GM21367 (cell line): ENCODE measurements around the gene KIAA1217.

Experiments used
- ATAC-seq: cut with Tn5 transposase; IDR thresholded peaks from one replicate; pipeline ENCODE4 v1.9.1; 2021; ENCODE audit not compliant: unreplicated experiment

The KIAA1217 gene

DNA sequence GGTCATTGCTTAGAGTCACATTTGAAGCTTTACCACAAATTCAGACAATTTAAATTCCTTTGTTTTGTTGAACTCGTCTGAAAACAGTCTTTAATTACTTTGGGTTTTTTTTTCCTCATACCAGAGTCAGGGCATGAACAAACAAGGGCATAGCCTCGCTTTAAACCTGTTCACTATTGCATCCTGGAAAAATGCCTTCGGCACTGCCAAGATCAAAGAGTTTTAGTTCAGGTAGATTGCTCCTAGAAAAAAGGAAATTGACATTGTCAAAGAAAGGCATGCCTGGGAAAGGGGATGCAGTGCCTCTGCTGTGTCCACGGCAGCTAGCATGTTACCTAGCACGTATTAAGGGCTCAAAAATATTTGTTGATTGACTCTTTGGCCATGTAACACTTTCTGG lies 279.7 kb downstream of the KIAA1217 start:
- no peak for ATAC-seq

DNA sequence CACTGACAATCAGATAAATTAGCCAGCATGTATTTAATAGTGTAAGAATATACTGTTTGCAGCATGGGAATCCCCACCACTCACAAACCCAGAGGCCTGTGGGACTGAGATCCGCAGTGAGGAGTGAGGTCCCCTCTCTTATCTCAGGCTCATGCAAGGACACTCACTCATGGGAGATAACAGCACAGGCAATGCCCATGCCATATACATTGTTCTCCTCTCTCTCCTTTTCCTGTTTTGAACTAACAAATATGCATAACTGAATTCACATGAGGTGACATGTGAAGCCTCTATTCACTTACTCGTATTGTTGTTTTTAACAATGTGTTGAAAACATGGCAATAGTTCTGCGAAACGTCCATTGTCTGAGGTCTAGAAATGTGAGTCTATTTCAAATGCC lies 284.2 kb downstream of the KIAA1217 start:
- no peak for ATAC-seq

DNA sequence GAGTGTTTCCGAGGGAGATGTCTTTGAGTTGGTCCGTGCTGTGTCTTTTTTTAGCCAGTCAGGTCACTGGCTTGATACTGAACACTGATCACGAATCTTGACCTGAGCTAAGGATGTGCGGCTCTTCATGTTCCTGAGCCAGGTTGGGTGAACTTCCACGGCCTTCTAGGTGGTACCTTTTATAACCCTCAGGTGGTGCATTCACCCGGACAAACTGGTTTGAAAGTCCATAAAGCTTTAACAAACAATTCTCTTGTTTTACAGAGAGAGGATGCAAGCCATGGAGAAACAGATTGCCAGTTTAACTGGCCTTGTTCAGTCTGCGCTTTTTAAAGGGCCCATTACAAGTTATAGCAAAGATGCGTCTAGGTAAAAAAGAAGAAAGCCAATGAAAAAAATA lies 285.3 kb downstream of the KIAA1217 start:
- no peak for ATAC-seq

DNA sequence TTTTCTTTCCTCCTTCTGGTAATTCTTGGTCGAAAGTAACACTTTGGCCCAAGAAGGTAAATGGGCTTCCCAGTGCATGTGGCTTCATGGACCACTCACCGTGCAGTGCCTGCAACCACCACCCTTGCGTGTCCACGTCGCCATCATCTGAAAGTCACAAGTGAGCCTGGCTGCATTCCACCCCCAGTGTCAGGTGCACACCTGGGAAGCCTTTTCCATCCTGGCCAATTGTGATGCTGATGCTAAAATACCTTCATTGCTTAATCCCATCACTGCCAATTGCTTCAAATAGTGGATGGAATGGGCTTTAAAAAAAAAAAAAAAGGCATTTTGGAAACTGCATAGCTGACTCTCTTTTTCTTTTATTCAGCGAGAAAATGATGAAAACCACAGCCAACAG lies 285.8 kb downstream of the KIAA1217 start:
- no peak for ATAC-seq

DNA sequence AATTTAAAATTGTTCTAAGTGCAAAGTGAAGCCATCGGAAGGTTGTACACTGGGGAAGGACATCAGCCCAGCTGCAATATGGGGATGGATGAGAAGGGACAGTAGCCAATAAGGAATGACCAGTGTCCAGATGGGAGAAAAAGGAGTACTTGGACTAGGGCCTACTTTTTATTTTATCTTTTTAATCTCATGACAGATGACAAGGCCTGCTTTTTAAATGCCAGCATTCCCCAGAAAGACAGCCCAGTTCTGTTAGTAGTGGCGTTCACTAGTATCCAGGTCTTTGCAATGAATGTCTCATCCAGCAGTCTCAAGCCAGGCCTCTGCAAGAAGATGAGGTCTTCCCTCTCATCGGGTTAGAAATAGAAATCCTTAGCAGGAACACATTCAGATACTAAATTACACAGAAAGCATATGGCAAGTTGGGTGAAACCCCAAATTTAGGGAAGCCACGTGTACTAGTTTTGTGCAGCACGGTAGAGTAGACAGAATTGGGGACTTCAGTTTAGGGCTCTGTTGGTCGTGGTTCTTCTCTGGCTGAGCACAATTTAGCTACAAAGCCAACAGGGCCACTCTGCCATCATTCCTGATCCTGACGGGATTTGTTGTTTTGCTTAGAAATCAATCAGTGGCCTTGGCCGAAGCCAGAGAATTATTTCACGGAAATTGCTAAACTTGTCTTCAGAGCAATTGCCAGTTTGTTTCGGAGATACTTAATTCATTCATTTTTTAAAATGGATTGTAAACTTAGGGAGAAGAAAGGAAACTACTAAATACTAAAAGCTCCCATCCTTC lies 286.9 kb downstream of the KIAA1217 start:
- ATAC-seq: no peak

DNA sequence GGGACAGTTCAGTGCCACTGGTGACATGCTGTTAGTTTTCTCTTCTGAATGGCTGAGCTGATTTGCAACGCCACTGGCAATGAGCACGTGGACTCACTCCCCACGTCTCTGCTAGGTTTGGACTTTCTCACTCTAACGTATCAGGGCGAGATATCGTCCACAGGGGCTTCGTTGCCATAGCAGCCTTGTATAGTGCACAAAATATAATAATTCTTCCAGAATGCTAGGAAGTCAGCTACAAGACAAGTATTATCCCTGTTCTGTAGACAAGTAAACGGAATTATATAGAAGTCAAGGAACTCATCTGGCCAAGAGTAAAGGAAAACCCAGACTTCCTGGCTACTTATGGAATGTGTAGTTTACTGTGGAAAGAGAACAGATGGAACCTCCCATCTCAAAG lies 288.0 kb downstream of the KIAA1217 start:
- ATAC-seq: no peak

DNA sequence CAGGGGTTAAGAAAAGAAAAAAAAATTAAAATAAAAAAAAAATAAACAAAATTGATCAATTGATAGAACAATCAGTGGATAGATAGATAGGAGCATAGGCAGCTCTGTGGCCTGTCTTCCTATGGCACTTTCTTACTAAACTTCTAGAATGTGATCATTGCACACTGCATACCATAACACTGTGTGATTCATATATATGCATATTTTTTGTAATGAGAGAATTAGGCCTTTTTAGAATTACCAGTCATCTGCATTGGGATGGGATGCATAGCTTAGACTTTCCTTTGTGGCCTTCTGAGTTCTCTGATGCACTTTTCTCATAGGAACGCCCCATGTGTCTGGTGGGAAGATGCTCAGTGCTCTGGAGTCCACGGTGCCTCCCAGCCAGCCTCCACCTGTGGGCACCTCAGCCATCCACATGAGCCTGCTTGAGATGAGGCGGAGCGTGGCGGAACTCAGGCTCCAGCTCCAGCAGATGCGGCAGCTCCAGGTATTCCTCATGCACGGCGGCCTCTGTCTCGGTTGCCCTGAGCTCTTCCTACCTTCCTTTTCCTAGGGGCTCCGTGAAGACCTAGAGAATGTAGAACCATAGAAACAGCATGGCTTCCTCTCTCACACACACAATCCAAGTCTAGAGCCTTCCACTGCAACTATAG lies 292.2 kb downstream of the KIAA1217 start:
- ATAC-seq: no peak

DNA sequence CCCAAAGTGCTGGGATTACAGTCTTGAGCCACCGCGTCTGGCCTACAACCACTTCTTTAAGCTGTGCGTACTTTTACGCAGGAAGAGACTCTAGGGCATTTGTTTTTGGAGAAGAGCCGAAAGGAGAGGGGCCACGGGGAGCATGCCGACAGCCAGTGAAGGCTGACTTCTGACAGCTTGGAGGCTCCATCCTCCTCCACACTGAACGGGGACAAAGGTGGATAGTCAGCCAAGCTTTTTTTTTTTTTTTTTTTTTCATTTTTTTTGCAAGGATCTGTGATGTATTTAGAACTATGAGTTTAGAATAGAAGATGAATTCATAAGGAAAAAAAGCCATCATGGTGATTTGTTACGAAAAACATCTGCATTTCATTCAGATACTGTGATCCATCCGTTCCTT lies 293.1 kb downstream of the KIAA1217 start:
- no peak for ATAC-seq

DNA sequence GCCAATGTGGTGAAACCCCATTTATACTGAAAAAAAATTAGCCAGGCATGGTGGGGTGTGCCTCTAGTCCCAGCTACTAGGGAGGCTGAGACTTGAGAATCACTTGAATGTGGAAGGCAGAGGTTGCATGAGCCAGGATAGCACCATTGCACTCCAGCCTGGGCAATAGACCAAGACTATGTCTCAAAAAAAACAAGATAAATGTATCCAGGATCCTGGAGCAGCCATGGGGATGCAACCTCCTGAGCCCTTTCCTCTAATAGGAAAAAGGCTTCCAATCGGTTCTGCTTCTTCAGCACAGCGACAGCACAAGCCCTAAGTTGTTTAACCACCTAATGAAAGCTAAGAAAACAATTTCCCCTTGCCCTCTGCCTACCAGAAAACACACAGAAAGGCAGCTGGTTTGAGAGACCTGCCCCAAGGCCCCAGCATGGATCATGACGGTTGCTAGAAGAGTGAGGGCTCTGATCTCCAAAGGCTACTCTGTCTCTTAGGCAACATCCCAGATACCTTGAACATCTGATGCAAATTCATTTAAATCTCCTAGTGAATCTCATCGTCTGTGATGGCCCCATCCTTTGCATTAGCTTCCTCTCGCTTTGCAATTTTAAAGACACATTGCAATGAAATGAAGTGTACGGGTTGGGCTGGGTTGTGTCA lies 294.0 kb downstream of the KIAA1217 start:
- no peak for ATAC-seq

DNA sequence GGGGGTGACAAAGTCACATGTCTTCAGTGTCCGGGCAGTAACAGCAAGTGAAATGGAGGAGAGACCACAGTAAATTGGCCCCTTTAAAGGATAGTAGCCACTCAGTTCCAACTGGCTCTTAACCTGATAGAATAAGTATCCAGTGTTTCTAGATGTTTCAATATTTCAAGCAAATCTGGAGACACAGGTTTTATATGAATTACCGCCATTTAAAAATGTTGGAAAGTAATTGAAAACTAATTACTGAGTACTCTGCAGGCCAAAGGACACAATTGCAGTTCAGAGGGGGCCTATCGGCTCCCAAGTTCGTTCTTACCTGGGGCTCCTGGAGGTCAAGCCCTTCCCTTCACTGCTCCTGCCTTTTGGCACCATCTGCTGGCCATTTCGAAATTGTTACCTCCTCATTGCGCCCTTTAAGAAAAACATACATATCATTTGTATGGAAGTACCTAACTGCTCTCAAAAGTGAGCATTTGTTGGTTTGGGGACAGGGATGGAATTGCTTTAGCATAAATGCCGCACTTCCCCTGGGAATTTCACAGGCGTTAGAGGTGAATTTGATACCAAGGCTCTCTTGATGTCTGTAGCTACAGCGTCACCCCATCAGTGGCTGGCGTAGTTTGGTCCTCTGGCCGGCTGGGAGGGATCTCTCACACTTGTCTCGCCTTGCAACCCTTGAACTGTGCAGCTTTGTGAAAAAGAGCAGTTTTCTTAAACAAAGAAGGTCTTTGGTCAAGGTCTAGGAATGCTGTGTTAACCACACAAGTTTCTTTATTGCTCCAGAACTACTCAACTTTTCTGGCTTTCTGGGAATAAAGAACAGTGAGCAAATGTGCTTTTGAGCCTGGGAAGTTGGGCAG lies 294.8 kb downstream of the KIAA1217 start:
- ATAC-seq: no peak

DNA sequence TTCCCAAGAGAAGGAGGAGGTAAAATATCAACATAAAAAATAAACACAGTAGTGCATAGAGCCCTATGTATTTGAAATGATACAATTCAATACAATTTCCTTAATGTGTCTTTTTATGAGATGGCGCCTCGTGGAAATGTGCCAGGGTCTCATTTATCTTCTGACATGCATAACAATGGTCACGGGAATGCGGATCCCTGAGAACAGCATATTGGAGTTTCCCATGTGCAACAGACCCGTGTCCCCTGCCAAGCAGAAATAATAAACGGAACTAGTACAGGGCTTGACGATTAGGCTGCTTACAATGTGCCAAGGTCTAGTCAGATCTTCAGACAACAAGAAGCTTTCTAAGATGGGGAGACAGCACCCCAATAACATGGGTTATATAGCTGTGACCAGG lies 296.8 kb downstream of the KIAA1217 start:
- ATAC-seq: no peak

DNA sequence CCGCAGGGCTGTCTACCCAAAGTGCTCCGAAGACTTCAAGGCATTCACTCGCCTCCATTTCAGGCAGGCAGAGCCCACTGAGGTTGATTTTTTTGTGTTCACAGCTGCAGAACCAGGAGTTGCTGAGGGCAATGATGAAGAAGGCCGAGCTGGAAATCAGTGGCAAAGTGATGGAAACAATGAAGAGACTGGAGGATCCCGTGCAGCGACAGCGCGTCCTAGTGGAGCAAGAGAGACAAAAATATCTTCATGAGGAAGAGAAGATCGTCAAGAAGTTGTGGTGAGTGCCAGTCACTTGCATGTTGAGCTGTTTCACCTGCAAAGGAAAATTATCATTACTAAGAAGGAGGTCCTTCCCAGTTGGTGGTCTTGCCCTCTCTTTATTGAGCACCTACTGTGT lies 304.2 kb downstream of the KIAA1217 start:
- no peak for ATAC-seq

DNA sequence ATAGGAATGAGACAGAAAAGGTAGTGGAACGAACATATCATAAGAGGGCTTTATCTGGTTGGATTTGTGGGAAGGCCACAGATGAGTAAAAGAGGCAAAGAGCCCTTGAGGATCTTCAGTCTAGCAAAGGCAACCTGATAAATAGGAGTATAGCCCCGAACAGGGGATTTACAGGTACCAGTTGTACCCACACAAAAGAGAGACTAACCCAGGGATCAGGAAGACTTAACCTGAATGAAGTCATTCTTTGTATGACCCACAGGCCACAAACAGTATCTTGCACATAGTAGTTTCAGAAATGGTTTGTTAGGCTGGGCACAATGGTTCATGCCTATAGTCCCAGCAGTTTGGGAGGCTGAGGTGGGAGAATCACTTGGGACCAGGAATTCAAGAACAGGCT lies 306.5 kb downstream of the KIAA1217 start:
- ATAC-seq: no peak

DNA sequence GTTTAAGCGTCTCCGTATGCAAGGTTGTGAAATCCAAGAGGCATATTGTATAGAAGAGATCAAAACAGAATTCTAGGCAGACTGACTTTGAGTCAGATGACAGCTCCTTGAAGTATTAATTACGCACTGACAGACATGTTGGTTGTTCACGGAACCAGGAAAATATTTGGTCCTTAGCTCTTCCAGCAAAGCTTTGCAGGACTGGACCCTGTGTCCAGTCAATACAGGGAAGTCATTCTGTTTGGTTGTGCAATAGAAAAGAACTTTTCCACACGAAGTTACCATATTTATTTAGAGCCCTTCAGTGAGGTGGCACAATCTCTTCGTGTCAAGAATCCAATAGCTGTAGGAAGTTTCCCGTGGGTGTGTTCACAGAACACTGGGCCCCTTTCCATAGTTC lies 309.5 kb downstream of the KIAA1217 start:
- no peak for ATAC-seq

DNA sequence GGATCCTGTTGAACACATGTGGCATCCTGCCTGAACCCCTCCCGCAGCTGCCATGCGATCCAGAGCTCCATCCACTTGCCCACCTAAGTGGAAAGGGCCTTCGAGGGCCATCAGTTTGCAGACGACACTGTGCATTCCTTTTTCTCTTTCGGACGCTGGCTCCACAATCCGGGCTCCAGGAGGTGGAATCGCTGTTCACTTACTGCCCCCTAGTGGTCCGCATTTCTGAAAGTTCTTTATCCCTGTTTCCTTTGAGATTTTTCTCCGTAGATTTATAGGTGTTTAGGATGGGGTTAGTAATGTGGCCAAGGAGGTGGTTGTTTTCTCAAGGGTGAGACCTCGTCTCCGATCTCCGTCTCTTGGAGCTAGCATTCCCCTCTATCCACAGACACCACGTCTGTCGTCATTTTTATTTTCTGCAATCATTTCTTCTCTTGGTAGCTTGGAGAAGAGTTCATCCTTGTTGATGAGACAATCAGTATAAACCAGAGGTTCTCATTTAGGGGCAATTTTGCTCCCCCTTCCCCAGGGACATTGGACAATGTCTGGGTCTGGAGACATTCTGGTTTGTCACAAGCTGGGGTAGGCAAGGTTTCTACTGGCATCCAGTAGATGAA lies 310.2 kb downstream of the KIAA1217 start:
- ATAC-seq: no peak

DNA sequence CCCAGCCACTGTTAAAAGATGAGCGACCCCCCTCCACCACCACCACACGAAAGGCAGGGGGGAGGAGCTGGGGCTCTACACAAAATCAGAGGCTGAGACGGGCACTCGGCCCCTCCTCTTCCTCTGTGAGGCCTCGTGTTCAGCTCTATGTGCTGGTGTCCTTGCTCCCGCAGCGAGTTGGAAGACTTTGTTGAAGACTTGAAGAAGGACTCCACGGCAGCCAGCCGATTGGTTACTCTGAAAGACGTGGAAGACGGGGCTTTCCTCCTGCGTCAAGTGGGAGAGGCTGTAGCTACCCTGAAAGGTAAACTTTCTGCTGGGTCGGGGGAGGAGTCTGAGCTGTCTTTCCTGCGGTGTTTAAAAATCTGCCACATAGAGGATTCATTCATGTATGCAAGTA lies 311.0 kb downstream of the KIAA1217 start:
- ATAC-seq: no peak

DNA sequence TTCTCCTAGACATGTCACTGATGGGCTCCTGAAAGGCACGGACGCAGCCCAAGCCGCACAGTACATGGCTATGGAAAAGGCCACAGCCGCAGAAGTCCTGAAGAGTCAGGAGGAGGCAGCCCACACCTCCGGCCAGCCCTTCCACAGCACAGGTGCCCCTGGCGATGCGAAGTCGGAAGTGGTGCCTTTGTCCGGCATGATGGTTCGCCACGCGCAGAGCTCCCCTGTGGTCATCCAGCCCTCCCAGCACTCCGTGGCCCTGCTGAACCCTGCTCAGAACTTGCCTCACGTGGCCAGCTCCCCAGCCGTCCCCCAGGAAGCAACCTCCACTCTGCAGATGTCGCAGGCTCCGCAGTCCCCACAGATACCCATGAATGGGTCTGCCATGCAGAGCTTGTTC lies 315.4 kb downstream of the KIAA1217 start:
- no peak for ATAC-seq

DNA sequence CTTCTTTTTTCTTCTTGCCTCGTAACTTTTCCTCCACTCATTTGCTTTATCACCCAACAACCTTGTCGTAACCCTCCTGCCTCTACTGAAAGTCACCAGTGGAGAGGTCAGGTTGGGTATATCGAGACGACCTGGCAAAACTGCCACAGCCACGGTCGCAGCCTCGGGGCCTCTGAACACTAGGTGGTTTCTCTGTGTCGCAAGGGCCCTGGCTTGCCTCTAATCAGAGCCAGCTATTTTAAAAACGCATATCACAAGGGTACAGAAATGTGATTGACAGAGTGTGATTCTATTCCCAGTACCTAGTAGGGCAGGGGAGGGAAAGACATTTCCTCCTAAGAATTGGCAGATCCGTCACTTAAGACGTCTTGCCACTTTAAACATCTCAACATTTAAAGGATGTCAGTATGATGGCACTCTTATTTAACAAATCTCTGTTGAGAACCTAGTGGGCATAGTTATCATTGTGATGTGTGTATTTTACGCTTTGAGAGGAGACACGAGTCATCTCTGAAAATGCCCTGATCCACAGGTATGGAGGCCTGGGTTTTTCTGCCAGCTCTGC lies 317.2 kb downstream of the KIAA1217 start:
- ATAC-seq: no peak

DNA sequence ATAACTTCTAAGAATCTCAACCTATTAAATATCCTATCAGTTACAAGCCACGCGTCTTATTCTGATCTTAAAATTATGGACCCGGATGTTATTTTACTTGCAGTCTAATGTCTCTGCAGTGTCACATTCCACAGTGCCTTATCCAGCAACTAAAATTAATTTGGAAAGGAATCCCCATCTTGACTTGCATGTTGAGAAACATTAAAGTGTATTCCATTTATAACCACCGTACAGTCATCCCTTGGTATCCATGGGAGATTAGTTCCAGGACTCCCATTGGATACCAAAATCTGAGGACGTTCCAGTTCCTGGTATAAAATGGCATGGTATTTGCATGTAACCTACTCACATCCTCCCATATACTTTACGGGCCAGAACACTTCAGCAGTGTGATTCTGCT lies 320.0 kb downstream of the KIAA1217 start:
- ATAC-seq: no peak

DNA sequence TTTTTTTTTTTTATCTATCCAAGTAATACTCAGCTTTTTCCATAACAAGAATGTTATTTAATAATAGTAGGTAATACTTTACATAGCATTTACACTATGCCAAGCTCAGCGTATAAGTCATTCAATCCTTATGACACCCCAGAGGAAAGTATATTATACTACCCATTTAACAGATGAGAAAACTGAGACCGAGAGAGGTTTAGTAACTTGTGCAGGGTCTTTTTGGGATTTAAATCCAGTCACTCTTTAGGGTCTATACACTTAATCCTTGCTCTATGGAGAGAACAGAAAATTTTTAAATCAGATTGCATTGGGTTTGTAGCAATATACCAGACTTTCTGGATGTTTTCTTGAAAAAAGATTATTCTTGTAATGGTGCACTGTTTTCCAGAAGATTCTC lies 322.5 kb downstream of the KIAA1217 start:
- ATAC-seq: no peak

DNA sequence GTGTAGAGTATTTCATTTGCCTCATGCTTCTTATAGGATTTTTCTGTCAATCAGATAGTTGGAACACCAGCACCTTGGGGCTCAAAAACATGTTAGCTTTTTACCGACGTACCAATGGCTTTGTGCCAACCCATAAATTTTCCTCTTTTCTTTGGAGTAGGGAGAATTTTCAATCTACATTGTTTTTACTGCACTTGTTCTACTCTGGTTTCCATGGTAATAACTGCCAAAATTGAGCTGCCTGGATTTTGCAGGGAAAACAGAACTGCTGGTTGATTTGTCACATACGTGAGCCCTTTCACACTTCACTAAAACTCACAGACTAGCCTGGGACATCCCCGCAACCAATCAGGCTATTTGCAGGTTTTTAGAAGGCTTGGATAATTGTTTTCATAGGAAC lies 325.0 kb downstream of the KIAA1217 start:
- no peak for ATAC-seq
